Measurements from ENCODE around the gene CPA1. TPM values are rescaled to one million over a fixed set of nuclear protein-coding genes. Genes with fewer than 3 reads are reported as not detected.

Gene CPA1
- total RNA-seq, 1 experiment from 2014 or later = 7.9 TPM

- no peak for ATAC-seq
- CTCF ChIA-PET = no interaction called here
- no peak for DNase-seq (ENCODE audit: low spot score)
- Mint-ChIP-seq H3K36me3 (no peaks in the 10 kb centered on the region), H3K4me3 (no peak overlapping the region), H3K27ac (peak overlapping the region; percentile 85; the same call in 1 of the 2 replicates), H3K4me1 (peaks cover 34% of the 10 kb centered on the region), H3K9me3 (no peaks in the 10 kb centered on the region), H3K27me3 (ENCODE audit: low read depth) (no peaks in the 10 kb centered on the region)
- POLR2A ChIA-PET = interaction anchor here (0.6 kb wide), 1 partner anchor 48 kb away, joined by 3 read pairs; no protein-coding TSS in a partner anchor
- TF ChIP-seq NFATC4 (CRISPR knock-in tag; IDR thresholded peaks at IDR 0.05) = no peak
- TF ChIP-seq GABPB1 (CRISPR knock-in tag; IDR thresholded peaks at IDR 0.05) = no peak
- TF ChIP-seq ELF4 (CRISPR knock-in tag; IDR thresholded peaks at IDR 0.05; ENCODE audit: low read depth) = no peak
- TF ChIP-seq, protein P1, sequence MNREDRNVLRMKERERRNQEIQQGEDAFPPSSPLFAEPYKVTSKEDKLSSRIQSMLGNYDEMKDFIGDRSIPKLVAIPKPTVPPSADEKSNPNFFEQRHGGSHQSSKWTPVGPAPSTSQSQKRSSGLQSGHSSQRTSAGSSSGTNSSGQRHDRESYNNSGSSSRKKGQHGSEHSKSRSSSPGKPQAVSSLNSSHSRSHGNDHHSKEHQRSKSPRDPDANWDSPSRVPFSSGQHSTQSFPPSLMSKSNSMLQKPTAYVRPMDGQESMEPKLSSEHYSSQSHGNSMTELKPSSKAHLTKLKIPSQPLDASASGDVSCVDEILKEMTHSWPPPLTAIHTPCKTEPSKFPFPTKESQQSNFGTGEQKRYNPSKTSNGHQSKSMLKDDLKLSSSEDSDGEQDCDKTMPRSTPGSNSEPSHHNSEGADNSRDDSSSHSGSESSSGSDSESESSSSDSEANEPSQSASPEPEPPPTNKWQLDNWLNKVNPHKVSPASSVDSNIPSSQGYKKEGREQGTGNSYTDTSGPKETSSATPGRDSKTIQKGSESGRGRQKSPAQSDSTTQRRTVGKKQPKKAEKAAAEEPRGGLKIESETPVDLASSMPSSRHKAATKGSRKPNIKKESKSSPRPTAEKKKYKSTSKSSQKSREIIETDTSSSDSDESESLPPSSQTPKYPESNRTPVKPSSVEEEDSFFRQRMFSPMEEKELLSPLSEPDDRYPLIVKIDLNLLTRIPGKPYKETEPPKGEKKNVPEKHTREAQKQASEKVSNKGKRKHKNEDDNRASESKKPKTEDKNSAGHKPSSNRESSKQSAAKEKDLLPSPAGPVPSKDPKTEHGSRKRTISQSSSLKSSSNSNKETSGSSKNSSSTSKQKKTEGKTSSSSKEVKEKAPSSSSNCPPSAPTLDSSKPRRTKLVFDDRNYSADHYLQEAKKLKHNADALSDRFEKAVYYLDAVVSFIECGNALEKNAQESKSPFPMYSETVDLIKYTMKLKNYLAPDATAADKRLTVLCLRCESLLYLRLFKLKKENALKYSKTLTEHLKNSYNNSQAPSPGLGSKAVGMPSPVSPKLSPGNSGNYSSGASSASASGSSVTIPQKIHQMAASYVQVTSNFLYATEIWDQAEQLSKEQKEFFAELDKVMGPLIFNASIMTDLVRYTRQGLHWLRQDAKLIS (CRISPR knock-in tag; IDR thresholded peaks at IDR 0.05; ENCODE audit: borderline replicate concordance) = no peak
- TF ChIP-seq MXD4 (CRISPR knock-in tag; IDR thresholded peaks at IDR 0.05; ENCODE audit: borderline replicate concordance) = no peak
- TF ChIP-seq TP53 (CRISPR knock-in tag; IDR thresholded peaks at IDR 0.05) = no peak
- TF ChIP-seq, protein P2, sequence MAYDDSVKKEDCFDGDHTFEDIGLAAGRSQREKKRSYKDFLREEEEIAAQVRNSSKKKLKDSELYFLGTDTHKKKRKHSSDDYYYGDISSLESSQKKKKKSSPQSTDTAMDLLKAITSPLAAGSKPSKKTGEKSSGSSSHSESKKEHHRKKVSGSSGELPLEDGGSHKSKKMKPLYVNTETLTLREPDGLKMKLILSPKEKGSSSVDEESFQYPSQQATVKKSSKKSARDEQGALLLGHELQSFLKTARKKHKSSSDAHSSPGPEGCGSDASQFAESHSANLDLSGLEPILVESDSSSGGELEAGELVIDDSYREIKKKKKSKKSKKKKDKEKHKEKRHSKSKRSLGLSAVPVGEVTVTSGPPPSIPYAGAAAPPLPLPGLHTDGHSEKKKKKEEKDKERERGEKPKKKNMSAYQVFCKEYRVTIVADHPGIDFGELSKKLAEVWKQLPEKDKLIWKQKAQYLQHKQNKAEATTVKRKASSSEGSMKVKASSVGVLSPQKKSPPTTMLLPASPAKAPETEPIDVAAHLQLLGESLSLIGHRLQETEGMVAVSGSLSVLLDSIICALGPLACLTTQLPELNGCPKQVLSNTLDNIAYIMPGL (CRISPR knock-in tag; IDR thresholded peaks at IDR 0.05) = no peak
- TF ChIP-seq ZNF281 (CRISPR knock-in tag; IDR thresholded peaks at IDR 0.05) = no peak
- TF ChIP-seq FOXK1 (CRISPR knock-in tag; IDR thresholded peaks at IDR 0.05) = no peak
- TF ChIP-seq RELA (CRISPR knock-in tag; IDR thresholded peaks at IDR 0.05; ENCODE audit: borderline replicate concordance) = no peak
- TF ChIP-seq CREM (CRISPR knock-in tag; IDR thresholded peaks at IDR 0.05) = no peak
- TF ChIP-seq ZSCAN18 (CRISPR knock-in tag; IDR thresholded peaks at IDR 0.05) = no peak
- TF ChIP-seq ZNF396 (CRISPR knock-in tag; IDR thresholded peaks at IDR 0.05; ENCODE audit: borderline replicate concordance) = no peak
- TF ChIP-seq, protein P3, sequence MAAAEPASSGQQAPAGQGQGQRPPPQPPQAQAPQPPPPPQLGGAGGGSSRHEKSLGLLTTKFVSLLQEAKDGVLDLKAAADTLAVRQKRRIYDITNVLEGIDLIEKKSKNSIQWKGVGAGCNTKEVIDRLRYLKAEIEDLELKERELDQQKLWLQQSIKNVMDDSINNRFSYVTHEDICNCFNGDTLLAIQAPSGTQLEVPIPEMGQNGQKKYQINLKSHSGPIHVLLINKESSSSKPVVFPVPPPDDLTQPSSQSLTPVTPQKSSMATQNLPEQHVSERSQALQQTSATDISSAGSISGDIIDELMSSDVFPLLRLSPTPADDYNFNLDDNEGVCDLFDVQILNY (CRISPR knock-in tag; IDR thresholded peaks at IDR 0.05) = no peak
- TF ChIP-seq CREB1 (CRISPR knock-in tag; IDR thresholded peaks at IDR 0.05) = no peak
- TF ChIP-seq, protein P4, sequence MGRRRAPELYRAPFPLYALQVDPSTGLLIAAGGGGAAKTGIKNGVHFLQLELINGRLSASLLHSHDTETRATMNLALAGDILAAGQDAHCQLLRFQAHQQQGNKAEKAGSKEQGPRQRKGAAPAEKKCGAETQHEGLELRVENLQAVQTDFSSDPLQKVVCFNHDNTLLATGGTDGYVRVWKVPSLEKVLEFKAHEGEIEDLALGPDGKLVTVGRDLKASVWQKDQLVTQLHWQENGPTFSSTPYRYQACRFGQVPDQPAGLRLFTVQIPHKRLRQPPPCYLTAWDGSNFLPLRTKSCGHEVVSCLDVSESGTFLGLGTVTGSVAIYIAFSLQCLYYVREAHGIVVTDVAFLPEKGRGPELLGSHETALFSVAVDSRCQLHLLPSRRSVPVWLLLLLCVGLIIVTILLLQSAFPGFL (CRISPR knock-in tag; IDR thresholded peaks at IDR 0.05; ENCODE audit: borderline replicate concordance) = no peak
- TF ChIP-seq EMX1 (CRISPR knock-in tag; IDR thresholded peaks at IDR 0.05) = no peak
- TF ChIP-seq JUN (CRISPR knock-in tag; IDR thresholded peaks at IDR 0.05) = no peak
These were observed 40.8 kb downstream of the CPA1 start for GRCh38 chr7:130420943-130421578.

Measured in WTC11 (cell line).